HG03066 (cell line): ENCODE data around the gene MRPS34.
"Not testable (repeated sequence)": the region's sequence is repeated elsewhere in the genome, so short reads cannot be mapped to it uniquely, and the experiment has no call there.

Source experiments
- ATAC-seq: cut with Tn5 transposase; IDR thresholded peaks from one replicate; pipeline ENCODE4 v1.9.1; 2021; ENCODE audit warnings: low read depth; ENCODE audit not compliant: unreplicated experiment

MRPS34 gene

DNA sequence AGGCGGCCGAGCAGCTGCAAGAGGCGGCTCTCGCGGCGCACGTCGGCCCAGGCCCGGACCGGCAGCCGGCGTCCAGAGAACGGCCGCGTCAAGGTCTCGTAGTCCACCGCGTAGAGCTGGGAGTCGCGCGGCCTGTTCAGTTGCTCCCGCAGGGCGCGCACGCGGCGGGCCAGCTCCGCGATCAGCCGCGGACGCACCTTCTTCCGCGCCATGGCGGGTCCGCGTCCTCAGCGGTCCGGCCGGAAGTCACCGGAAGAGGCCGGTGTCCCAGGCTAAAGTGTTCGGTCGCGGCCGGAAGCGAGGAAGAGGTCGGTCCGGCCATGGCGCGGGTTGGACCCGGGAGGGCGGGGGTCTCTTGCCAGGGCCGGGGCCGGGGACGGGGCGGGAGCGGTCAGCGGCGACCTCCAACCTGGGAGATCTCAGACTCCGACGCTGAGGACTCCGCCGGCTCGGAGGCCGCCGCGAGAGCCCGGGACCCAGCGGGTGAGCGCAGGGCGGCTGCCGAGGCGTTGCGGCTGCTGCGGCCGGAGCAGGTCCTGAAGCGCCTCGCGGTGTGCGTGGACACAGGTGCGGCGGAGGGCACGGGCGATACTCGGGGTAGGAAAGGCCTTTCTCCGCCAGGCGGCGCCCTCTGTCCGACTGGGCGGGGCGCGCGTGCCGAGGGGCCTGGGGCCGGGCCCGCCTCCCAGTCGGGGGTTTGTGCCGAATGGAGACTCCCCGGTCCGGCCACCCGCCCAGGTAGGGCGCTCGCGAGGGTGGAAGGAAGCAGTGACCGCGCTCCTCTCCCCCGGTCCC lies at the start of gene MRPS34:
TSS of gene MRPS34 (minus strand) at position 227 of the 795 bp plus-strand sequence. CDS start at position 212, 15 bp downstream.
- ATAC-seq = peak; percentile 42

DNA sequence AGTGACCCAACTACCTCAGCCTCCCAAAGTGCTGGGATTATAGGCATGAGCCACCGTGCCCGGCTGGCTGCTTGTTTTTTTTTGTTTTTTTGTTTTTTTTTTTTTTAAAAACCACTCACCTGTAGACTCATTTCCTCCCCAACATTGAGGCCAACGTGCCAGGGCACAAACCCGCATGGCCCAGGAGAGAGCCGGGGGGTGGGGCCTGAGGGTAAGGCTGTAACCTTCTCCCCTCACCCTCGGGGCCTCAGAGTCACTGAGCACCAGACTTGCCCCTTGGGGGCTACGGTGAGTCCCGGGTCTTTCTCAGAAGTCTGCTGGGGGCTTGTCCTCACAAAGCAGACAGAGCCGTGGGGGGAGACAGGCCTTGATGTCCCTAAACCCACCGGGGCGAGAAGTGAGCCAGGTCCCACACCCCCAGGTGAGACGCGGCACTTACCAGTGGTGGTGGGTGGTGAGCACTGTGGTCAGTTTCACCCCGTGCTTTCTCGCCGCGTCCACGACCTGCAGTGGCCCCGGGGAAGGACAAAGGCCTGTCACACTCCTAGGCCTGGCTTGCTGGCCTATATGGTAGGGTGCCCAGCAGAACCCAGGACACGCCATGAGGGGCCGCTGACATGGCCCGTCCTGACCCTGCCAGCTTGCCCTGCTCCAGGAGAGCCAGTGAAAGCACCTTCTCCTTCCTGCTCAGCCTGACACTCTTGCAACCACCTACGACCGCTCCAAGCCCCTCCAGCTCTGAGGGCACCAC lies 49.1 kb upstream of the MRPS34 start:
- ATAC-seq = no peak

DNA sequence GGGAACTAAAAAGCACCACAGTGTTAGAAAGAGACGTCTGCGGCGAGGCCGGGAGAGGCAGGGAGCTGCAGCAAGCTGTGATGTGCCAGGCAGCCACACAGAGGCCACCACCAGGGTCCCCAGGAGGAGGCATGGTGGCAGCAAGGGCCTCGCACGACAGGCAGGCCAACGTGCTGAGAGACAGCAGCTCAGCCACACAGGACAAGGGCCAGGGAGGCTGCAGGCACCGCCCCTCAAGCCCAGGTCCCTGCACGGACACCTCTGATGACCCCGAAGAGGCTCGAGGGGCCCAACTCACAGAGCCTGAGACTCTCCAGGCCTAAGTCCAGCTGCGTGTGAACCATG lies 48.0 kb upstream of the MRPS34 start:
- no peak for ATAC-seq

DNA sequence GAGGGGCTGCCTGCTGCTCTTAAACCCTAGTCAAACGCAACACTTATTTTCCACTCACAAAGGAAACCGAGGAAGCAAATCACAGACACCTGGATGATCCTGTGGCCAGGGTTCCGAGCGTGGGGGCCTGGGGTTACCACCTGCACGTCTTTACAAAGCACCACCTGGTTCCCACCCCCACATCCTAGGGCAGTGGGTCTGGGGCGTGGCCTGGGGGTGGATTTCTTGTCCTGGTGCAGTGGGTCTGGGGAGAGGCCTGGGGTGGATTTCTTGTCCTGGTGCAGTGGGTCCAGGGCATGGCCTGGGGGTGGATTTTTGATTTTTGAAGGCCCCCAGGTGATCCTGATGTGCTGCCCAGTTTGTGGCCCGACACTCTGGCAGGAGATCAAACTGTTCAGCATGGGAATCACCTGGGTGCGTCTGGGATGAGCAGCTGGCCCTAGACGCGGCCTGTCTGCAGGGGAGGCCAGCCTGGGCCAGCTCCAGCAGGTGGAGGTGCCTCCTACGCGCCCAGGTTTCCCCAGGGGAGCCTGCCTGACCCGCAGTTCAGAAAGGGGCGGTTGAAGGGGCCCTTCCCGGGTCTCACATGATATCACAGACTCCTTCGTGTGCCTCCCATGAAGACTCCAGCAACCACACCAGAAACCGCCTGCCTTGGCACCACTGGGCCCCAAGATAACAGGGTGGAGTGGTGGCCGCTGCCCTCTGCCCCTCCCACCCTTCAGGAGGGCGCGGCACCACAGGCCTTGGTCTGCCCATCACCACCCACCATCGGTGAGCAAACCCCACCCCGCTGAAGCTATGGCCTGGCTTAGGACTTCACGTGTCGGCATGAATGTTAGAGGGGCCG lies 47.4 kb upstream of the MRPS34 start:
- no peak for ATAC-seq

DNA sequence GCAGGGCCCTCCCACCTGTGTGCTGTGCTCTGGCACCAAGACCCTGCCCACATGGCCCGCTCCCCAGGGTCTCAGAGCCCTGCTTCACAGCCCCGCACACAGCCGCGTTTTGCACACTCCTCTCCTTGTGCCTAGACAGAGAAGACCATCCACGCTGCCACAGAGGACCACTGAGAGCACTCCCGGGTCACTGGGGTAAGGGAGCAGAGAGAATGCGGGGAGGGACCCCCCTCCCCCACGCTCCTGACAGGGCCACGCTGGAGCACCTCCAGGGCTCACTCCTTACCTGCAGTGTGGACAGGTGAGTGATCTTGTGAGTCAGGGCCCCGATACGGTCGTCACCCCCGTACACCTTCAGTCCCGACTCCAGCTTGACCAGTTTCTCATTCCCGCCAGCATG lies 46.7 kb upstream of the MRPS34 start:
- ATAC-seq = no peak

DNA sequence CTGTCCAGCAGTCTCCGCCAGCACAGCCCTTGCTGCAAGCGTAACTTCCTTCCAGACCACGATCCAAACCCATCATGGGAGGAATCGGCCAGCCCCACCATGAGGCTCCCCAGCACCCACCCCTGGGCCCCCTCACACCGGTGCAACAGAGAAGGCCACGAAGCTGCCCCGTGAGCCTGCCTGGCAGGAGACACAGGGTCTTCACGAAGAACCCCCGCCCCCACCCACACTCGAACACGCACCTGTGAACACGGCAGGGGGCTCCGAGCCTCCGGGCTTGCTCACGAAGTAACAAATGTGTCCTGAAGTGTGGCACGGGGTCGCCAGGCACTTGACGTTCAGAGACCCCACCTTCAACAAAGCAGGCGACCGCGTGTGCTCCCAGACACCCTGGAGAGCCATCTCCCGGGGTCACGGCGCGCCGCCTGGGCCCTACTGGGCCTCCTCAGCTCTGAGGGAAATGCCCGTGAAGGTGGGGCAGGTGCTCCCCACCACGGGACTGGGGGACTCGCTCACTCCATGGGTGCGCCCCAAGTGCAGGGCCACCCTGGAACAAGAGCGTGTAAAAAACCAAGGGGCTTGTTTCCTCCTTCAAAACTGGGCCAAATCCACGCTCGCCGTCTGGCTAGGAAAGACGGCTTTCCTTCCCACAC lies 46.1 kb upstream of the MRPS34 start:
- no peak for ATAC-seq

DNA sequence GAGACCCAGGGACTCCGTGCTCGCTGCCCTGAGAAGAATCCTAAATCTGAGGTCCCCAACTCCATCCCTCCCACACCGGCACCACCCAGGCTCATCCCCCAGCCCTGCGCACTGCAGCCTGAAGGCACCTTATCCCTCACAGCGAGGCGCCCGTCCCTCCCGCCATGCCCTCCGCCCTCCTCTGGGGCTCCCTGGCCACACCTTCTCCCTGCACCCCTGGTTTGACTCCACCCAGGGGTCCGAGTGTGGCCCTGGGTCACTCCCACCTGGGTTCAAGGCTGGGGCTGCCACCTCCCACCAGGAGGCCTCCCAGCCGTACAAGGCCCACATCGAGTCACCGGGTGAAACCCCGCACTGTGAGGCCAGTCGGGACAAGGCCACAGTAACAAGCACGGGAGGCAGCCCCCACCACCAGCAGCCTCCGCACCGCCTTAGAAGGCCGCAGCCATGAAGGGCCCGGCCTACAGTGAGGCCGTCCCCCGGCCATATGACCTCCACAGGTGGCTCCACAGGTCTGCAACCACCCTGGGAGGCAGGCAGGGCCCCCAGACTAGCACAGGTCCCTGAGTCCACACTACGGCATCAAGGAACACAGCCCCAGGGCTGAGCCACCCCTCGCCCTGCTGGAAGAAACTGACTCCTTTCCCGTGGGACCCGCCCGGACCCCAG lies 45.4 kb upstream of the MRPS34 start:
- ATAC-seq = no peak

DNA sequence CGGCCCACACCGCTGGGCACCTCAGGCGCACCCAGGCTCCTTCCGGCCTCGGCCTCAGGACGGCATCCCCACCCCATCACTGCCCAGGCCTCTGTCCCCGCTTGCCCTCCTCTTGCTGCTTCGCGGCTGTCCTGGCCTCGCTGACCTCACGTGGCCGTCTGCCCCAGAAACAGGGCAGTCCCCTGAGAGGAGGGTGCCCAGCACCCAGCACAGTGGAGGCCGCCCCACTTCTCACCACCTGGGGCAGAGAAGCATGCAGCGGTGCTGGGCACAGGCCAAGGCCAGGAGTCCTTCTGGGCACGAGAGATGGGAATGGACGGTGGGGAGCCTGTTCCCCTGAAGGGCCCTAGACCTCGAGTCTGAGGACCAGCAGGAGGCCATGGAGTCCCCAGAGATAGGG lies 44.8 kb upstream of the MRPS34 start:
- no peak for ATAC-seq

DNA sequence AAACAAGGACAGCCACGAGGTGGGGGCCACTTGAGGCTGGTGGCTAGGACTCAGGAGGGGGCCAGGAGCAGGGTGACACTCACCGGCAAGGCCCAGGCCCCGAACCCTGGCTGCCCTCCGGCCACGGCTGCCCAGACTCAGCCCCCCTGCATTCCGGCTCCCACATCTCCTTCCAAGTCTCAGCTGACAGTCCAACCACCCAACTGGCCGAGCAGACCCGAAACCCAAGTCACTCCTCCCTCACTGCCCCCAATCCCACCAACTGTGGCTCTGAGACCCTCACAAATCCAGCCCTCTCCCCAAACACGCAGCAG lies 44.3 kb upstream of the MRPS34 start:
- ATAC-seq = no peak

DNA sequence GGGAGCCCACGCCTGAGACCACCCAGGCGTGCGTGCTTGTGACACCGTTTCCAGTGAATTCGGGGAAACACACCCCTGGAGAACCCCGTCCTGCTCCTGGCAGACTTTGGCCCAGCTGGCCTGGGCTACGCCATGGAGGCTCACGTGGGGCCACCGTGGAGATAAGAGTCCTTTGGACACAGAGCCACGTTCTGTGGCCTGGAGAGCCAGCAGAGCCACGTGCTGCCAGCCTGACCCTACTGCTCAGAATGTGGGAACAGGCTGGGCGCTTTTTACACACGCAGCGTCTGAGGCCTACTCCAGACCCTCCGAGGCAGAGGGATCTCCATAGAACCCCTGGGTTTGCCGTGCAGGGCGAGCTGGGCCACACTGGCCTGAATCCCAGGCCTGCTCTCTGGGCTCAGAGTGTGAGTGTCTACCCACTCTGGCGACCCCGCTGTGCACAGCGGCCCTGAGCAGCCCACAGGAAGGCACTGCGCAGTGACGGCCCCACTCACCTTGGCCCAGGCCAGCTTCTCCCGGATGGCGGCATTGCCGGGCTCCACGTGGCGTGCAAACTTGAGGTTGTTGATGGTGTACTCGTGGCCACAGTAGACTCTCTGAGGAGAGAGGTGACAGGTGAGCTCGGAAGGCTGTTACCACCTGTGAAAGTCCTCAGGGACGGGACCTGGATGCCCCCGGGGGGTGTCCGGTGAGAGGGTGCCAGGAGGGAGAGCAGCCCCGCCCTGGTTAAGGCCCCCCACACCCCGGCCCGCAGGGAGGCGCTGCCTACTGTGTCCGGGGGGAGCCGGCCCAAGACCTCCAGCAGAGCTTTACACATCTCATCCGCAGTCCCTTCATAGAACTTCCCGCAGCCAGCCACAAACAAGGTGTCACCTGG lies 43.7 kb upstream of the MRPS34 start:
- no peak for ATAC-seq

DNA sequence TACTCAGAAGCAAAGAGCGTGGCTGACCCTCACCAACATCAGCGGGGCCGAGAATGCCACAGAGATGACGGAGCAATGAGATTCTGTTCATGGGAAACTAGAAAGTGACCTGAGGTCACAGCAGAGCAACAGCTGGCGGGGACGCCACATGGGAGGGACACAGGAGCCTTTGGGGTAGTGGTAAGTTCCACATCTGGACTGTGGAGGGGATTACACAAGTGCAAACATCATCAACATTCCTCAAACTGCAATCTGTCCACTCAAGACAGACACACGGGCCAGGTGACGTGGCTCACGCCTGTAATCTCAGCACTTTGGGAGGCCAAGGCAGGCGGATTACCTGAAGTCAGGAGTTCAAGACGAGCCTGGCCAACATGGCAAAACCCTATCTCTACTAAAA lies 42.5 kb upstream of the MRPS34 start:
- no peak for ATAC-seq

DNA sequence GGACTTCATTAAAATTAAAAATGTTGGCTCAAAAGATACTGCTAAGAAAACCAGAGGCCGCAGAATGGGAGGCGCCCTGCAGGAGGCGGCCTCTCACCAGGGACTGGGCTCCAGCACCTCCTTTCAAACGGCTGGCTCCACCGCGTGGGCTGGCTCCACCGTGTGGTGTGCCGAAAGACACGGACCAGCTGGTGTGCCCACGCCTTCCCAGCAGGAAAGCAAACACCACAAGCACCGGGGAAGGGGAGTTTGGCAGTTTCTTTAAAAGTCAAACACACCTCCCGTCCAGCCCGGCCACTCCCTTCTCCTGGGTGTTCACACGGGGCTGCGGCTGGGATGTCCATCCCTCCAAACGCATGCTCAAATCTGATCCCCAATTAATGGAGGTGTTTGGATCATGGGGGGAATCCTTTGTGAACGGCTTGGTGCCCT lies 39.8 kb upstream of the MRPS34 start:
- ATAC-seq = no peak

DNA sequence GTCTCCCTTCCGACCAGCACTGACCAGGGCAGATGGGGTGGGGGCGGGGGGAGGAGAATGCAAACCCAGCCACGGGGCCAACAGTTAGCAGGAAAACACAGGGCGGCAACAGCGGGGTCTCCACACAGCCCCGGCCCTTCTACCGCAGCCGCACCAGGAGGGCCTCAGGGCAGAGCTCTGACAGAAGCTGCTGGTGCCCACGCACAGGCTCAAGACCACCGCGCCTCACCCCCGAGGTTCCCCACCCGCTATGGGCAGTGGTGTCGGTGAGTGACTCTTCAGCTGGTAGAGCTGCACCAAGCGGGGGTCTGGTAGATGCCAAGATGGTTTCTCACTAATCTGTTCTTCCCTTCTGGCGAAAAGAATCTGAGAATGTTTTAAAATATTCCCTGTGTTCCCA lies 37.6 kb upstream of the MRPS34 start:
- no peak for ATAC-seq

DNA sequence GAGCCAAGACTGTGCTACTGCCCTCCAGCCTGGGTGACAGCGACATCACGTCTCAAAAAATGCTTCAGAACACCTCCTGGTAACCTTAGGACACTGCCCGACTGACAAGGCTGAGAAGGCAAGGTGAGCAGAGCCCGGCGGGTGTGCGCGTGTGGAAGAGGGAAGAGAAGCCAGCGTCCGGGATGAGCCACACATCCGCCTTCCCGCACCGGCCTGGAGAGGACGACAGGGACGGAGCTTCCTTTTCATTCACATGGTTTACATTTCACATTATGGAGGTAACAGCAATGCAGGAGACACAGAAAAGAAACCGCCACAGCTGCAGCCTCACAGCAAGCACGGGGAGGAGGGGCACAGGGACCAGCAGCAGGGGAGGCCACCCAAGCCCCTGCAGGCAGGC lies 37.2 kb upstream of the MRPS34 start:
- no peak for ATAC-seq

DNA sequence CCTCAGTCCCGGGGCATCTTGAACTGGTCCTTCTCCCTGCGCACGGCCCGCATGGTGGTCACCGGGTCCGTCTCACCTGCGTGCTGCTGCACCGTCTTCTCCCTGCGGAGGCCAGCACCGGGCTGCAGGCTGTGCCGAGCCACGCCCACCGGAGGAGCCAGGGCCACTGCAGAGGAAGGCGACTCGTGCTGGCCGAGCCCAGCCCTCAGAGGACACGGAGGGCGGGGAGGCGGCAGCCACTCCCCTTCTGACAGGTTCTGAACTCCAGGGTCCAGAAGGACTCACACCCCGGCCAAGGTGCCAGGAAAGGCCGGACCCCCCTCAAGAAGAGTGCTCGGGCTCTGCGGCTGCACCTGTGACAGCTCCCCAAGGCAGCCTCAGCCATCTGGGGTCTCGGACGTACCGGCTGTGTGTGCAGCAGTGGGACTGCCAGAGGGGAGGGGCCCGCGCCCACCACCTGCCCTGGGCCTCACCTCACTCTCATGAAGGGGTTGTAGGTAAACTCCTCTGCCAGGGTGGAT lies 36.4 kb upstream of the MRPS34 start:
- ATAC-seq = no peak

DNA sequence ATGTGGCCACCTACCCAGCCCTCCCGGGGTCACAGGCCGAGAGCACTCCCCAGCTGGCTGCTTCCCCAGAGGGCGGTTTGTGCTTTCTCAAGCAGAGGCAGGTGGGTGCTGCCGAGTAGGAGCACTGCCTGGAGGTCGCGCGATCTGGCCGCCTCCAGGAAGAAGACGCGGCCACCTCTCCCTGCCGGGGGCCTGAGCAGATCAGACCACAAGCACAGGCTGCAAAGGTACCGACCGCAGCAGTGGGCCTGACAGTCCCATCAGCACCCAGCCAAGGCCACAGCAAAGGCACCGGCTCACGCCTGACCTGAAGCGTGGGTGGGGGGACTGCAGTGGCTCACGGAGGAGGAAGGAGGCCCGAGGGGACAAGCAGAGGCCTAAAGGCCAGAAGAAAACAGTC lies 35.8 kb upstream of the MRPS34 start:
- no peak for ATAC-seq

DNA sequence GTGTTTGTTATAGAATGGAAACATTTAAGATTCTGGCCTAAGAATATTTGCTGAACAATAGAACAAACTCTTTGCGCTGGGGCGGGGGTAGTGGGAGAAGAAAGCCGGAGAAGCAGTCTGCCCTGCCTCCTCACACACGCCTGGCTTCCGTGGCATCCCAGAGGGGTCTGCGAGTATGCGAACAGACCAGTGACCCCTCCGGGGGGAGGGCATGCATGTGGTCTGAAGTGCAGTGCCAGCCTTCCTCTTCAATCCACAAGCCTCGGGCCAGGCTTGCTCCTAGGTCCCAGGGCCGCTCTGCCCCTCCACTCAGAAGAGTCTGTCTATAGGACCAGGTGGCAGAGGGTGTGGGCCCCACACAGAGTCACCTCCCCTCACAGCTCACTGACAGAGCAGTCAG lies 34.7 kb upstream of the MRPS34 start:
- no peak for ATAC-seq

DNA sequence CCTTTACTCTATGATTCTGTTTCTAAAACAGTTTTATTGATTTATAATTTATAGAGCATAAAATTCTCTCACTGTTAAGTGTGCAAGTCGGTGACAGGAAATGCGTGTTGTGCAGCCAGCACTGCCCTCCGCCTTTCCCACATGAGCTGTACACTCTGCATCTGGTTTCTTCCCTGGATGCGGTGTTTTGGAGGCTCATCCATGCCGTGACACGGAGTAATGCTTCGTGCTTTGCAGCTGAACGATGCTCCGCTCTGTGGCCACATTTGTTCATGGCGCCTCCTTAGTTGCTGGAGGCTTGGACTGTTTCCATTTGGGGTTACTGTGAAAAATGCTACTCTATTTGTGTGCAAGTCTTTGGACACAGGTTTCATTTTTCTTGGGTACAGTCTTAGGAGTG lies 27.8 kb upstream of the MRPS34 start:
- no peak for ATAC-seq

DNA sequence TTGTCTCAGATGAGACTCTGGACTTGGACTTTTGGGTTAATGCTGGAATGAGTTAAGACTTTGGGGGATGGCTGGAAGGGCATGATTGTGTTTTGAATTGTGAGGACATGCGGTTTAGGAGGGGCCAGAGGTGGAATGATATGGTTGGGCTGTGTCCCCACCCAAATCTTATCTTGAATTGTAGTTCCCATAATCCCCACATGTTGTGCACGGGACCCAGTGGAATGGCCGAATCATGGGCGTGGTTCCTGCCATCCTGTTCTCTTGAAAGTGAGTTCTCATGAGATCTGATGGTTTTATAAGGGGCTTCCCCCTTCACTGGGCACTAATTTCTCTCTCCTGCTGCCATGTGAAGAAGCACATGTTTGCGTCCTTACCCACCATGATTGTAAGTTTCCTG lies 26.3 kb upstream of the MRPS34 start:
- ATAC-seq = not testable (repeated sequence)
